Measurements from ENCODE around the gene DUSP19. TPM values are rescaled to one million over a fixed set of nuclear protein-coding genes. Genes with fewer than 3 reads are reported as not detected.
A peak's percentile ranks its signal among the peaks of the same experiment; 100 is the strongest.

The DUSP19 gene
- total and polyA plus RNA-seq, 2 of the 13 experiments (the other 11 are each of a cell fraction or from before 2014, with no cell fraction given) = 1.3 to 1.9 TPM

DNA sequence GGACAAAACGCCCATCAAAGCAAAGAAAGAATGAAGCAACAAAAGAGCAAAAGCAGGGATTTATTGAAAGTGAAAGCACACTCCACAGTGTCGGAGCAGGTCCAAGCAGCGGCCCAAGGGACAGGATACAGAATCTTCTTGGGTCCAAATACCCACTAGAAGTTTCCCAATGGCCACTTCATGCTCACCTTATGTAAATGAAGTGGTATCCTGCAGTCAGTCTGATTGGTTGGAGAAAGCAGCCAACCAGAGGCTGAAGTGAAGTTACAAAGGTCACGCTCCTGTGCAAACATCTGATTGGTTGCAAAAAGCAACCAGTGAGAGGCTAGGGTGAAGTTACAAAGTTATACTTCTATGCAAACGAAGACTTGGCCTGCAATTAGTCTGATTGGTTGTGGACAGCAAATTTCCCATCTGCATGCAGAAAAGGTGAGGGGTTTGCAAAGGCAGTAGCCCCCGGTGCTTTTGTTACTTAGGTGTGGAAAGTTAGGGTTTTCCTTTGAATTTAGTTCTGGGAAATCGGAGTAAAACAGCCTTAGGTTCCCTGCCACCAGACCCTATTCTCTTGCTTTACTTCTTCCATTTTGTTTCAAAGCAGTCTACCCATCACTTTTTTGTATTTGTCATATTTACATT is 12.9 kb downstream of the DUSP19 start (continued):
- no peak for TF ChIP-seq PLRG1 (conservative IDR thresholded peaks at IDR 0.05)
- no peak for TF ChIP-seq ARID2 (CRISPR knock-in tag; IDR thresholded peaks at IDR 0.05; ENCODE audit: borderline replicate concordance)
- TF ChIP-seq SMARCE1 (IDR thresholded peaks at IDR 0.05; ENCODE audit: borderline replicate concordance) = no peak
- TF ChIP-seq SPEN (CRISPR knock-in tag; IDR thresholded peaks at IDR 0.05; ENCODE audit: low read depth) = no peak
- no peak for TF ChIP-seq ZNF446 (CRISPR knock-in tag; IDR thresholded peaks at IDR 0.05)
- TF ChIP-seq, protein P1, sequence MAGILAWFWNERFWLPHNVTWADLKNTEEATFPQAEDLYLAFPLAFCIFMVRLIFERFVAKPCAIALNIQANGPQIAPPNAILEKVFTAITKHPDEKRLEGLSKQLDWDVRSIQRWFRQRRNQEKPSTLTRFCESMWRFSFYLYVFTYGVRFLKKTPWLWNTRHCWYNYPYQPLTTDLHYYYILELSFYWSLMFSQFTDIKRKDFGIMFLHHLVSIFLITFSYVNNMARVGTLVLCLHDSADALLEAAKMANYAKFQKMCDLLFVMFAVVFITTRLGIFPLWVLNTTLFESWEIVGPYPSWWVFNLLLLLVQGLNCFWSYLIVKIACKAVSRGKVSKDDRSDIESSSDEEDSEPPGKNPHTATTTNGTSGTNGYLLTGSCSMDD (CRISPR knock-in tag; IDR thresholded peaks at IDR 0.05) = no peak
- TF ChIP-seq ZNF543 (CRISPR knock-in tag; IDR thresholded peaks at IDR 0.05) = no peak
- TF ChIP-seq GABPA (IDR thresholded peaks at IDR 0.05; ENCODE audit: low read depth, low read length) = no peak
- TF ChIP-seq GABPA (CRISPR knock-in tag; IDR thresholded peaks at IDR 0.05; ENCODE audit: low read depth) = no peak
- peak in 1 of 2 experiments; percentile 44; a peak in 1 of 4 replicates for TF ChIP-seq POLR2A (IDR thresholded peaks at IDR 0.05; ENCODE audit: insufficient read depth in 1 of 2, low read depth in 2 of 2, low read length in 2 of 2)
- TF ChIP-seq ZNF619 (CRISPR knock-in tag; IDR thresholded peaks at IDR 0.05) = 0 out of 2 replicates have a peak, but pooled peaks have one; percentile 35
- TF ChIP-seq, protein P2, sequence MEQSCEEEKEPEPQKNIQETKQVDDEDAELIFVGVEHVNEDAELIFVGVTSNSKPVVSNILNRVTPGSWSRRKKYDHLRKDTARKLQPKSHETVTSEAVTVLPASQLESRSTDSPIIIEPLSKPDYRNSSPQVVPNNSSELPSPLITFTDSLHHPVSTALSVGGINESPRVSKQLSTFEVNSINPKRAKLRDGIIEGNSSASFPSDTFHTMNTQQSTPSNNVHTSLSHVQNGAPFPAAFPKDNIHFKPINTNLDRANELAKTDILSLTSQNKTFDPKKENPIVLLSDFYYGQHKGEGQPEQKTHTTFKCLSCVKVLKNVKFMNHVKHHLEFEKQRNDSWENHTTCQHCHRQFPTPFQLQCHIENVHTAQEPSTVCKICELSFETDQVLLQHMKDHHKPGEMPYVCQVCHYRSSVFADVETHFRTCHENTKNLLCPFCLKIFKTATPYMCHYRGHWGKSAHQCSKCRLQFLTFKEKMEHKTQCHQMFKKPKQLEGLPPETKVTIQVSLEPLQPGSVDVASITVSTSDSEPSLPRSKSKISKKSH (CRISPR knock-in tag; IDR thresholded peaks at IDR 0.05; ENCODE audit: borderline replicate concordance) = no peak
- no peak for TF ChIP-seq TCF7 (IDR thresholded peaks at IDR 0.05; ENCODE audit: low read depth)
- TF ChIP-seq ZBTB1 (CRISPR knock-in tag; IDR thresholded peaks at IDR 0.05; ENCODE audit: borderline replicate concordance) = no peak
- TF ChIP-seq ZNF564 (CRISPR knock-in tag; IDR thresholded peaks at IDR 0.05) = no peak
- no peak for TF ChIP-seq ZNF17 (CRISPR knock-in tag; IDR thresholded peaks at IDR 0.05)
- TF ChIP-seq KLF13 (CRISPR knock-in tag; IDR thresholded peaks at IDR 0.05) = no peak
- no peak for TF ChIP-seq ZNF614 (CRISPR knock-in tag; IDR thresholded peaks at IDR 0.05; ENCODE audit: borderline replicate concordance)
- no peak for TF ChIP-seq HMGA1 (CRISPR knock-in tag; conservative IDR thresholded peaks at IDR 0.05)
- peak; percentile 44; the same call in 1 of the 2 replicates for TF ChIP-seq NCOR1 (IDR thresholded peaks at IDR 0.05; ENCODE audit: borderline replicate concordance, low read length)
- TF ChIP-seq, protein P3, sequence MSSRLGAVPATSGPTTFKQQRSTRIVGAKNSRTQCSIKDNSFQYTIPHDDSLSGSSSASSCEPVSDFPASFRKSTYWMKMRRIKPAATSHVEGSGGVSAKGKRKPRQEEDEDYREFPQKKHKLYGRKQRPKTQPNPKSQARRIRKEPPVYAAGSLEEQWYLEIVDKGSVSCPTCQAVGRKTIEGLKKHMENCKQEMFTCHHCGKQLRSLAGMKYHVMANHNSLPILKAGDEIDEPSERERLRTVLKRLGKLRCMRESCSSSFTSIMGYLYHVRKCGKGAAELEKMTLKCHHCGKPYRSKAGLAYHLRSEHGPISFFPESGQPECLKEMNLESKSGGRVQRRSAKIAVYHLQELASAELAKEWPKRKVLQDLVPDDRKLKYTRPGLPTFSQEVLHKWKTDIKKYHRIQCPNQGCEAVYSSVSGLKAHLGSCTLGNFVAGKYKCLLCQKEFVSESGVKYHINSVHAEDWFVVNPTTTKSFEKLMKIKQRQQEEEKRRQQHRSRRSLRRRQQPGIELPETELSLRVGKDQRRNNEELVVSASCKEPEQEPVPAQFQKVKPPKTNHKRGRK (CRISPR knock-in tag; IDR thresholded peaks at IDR 0.05) = no peak
- TF ChIP-seq ZNF224 (CRISPR knock-in tag; IDR thresholded peaks at IDR 0.05) = no peak
- TF ChIP-seq ZFY (CRISPR knock-in tag; IDR thresholded peaks at IDR 0.05) = no peak
- TF ChIP-seq ZNF180 (CRISPR knock-in tag; IDR thresholded peaks at IDR 0.05; ENCODE audit: borderline replicate concordance, low read depth) = no peak
- no peak for TF ChIP-seq ZNF782 (CRISPR knock-in tag; IDR thresholded peaks at IDR 0.05; ENCODE audit: borderline replicate concordance)
- TF ChIP-seq, protein P4, sequence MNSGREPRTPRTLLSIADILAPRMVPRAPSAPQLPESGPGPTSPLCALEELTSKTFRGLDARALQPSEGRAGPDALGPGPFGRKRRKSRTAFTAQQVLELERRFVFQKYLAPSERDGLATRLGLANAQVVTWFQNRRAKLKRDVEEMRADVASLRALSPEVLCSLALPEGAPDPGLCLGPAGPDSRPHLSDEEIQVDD (CRISPR knock-in tag; IDR thresholded peaks at IDR 0.05; ENCODE audit: borderline replicate concordance) = no peak
- TF ChIP-seq, protein P5, sequence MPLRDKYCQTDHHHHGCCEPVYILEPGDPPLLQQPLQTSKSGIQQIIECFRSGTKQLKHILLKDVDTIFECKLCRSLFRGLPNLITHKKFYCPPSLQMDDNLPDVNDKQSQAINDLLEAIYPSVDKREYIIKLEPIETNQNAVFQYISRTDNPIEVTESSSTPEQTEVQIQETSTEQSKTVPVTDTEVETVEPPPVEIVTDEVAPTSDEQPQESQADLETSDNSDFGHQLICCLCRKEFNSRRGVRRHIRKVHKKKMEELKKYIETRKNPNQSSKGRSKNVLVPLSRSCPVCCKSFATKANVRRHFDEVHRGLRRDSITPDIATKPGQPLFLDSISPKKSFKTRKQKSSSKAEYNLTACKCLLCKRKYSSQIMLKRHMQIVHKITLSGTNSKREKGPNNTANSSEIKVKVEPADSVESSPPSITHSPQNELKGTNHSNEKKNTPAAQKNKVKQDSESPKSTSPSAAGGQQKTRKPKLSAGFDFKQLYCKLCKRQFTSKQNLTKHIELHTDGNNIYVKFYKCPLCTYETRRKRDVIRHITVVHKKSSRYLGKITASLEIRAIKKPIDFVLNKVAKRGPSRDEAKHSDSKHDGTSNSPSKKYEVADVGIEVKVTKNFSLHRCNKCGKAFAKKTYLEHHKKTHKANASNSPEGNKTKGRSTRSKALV (CRISPR knock-in tag; IDR thresholded peaks at IDR 0.05) = no peak
